GM21526 (cell line): ENCODE results near the gene MOK.

ENCODE experiments used
- ATAC-seq: cut with Tn5 transposase; IDR thresholded peaks from one replicate; pipeline ENCODE4 v1.9.1; 2021; ENCODE audit warnings: moderate library complexity; ENCODE audit not compliant: unreplicated experiment, low FRiP score

Gene MOK

DNA sequence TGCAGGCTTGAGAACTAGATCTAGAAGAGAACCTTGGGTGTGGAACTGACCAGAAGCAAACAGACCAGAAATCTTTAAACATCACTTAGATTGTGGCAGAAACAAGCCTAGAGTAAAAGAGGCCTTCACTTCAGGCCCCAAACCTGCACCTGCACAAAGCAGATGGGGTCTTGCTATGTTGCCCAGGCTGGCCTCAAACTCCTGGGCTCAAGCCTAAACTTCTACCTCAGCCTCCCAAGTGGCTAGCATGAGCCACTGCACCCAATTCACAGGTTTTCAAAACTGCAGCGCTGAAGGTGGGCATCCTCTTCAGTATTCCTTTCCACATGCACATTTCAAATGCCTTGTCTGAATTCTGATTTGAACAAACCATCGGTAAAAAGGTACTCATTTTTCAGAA is 19.9 kb downstream of the MOK start:
- ATAC-seq, result no peak

DNA sequence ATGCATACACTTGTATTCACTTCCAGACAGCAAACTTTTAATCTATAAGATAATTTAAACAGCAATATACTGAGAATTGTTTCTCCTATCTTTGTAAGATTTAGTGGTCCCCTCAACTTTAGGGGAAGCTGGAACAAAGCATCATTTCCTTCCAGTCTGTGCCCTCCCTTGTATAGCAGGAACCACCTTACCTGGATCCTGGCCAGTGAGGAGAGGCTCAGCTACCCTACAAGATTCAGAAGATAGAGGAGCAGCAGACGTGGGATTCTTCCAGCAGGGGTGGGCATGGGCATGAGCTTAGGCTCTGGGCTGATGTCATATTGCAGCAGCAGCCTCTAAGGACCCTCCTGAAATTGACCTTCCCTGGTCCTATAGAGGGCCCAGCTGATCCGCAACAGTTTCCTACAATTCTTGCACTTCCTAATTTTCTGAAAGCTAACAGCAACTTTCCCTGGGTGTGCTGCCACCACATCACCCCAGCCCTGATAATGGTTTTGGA is 21.3 kb downstream of the MOK start:
- no peak for ATAC-seq

DNA sequence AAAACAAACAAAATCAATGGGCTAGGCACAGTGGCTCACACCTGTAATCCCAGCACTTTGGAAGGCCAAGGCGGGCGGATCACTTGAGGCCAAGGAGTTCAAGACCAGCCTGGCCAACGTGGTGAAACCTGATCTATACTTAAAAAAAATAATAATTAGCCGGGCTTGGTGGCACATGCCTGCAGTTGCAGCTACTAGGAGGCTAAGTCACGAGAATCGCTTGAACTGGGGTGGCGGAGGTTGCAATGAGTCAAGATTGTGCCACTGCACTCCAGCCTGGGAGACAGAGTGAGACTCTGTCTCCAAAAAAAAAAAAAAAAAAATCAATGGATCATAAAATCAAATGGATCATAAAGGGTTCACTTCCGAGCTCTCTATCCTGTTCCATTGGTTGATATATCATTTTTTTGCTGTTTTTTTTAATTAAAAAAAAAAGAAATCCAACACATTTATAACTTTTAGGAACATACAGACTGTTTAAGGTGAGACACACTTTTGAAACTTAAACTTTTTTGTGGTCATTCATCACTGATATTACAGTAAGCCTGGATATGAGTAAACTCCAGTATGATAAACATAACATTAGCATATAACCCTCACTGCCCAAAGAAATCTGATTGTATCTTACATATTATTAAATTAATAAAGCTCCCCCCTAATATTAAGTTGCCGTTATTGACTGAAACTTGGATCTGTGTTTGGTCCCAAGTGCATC is 22.1 kb downstream of the MOK start:
- ATAC-seq, result no peak

DNA sequence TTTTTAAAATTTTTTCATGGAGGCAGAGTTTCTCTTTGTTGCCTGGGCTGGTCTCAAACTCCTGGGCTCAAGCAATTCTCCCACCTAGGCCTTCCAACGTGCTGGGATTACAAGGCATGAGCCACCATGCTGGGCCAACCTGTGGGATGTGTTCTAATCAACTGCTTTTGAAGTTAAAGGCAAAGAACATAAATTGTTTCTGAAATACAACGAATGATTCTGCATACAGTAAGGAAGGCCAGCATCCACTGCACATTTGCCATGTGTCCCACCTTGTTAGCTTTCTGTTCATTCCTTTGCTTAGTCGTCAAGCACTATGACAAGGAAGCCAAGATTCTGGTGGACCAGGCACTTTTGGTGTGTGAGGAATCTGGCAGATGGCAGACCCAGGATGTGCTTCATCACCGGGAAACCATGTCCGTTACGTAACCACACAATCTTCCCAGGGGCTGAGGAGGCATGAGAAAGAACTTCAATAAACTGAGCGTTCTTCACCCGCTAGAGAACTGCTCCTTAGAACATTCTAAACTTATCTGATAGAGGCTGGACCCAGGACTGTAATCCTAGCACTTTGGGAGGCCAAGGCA is 24.5 kb downstream of the MOK start:
- ATAC-seq, result no peak

GRCh38 chr14:102279688-102280348 is 25.1 kb downstream of the MOK start:
- no peak for ATAC-seq

- ATAC-seq, result no peak
Measured at GRCh38 chr14:102279282-102279681, 25.7 kb downstream of the MOK start.

DNA sequence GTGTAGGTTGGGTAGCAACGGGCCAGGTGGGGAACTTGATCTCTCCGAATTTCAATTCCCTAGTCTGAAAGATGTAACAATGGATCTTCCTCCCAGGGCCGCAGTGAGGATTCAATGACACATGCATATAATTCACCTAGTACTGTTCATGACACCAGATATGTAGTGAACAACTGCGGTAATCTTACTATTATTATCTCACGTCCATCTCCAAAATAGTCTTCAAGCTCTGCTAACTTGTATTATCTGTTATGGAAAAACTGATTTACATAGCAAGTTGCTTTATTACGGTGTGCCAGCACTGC is 26.4 kb downstream of the MOK start:
- ATAC-seq, result no peak

DNA sequence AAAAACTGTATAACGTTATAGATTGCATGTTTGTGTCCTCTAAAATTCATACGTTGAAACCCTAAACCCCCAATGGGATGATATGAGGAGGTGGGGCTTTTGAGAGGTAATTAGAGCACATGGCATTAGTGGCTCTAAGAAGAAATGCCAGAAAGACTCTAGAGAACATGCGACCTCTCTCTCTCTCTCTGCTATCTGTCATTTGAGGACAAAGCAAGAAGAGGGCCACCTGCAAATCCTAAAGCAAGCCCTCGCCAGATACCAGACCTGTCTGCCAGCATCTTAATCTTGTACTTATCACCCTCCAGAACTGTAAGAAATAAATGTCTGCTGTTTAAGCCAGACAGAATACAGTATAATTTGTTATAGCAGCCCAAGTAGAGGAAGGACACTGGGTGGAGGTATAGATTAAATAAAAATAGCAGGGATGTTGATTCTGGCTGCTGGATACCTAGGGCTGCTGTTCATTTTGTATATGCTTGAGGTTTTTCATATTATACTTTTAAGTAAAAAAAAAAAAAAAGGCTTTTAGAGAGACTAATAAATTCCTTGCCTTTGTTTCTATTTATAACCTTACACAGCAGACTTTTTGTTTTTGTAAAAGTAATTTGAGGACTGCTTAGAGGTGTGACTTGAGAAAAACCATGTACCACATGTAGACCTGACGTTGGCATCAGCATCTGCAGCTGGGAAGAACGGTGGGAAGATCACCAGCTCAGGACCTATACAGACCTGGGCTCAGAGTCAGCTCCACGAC is 26.9 kb downstream of the MOK start:
- ATAC-seq, result no peak

- ATAC-seq, result no peak
Measured at GRCh38 chr14:102275866-102276265, 29.1 kb downstream of the MOK start.

DNA sequence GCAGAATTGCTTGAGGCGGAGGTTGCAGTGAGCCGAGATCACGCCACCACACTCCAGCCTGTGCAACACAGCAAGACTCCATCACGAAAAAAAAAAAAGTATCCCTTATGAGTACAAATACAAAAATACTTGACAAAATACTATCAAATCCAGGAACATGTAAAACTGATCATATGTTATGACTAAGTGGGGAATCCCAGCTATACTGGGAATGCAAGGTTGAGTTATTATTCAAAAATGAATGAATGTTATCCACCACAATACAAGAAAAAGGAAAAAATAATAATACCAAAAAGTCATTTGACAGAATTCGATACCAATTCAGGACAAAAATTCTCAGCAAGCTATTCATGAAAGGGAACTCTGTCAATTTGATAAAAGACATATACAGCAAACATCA is 32.6 kb downstream of the MOK start:
- no peak for ATAC-seq

GRCh38 chr14:102264775-102265174 is 40.2 kb downstream of the MOK start:
- no peak for ATAC-seq

DNA sequence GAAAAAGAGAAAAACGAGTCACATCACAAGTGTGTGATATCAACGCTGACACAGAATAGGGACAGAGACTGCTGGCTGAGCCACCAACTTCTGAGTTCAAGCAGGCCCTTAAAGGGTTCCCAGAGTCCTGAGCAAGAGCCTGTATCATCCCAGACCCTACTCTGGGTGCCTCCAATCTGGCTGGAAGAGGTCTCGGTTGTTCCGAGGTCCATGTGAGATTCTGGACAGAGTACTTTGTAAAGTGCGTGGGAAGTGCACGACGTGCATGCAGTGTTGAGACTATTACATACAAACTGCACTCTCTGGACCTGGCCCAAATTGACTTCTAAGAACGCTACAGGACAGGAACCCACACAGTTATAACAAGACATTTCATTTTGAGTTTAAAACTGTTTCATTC is 40.6 kb downstream of the MOK start:
- no peak for ATAC-seq

- no peak for ATAC-seq
Measured at GRCh38 chr14:102262929-102263462, 42.0 kb downstream of the MOK start.

DNA sequence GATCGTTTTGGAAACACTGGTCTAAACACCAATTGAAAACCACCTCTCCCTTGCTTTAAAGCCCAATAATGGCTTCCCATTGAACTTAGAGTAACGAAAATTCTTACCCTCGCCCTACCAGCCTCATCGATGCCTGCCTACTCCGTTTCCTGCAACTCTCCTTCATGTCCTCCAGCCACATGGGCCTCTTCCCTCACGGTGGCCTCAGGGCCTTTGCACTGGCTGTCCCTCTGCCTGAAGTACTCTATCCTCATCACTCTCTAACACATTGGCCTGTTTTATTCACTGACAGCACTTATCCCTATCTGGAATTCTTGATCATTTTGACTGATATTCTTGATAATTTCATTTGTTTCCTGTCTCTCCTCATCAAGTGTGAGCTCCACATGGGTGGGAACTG is 46.8 kb downstream of the MOK start:
- ATAC-seq, result no peak

GRCh38 chr14:102256716-102257115 is 48.2 kb downstream of the MOK start:
- no peak for ATAC-seq

- no peak for ATAC-seq
Measured at GRCh38 chr14:102255401-102256190, 49.4 kb downstream of the MOK start.

DNA sequence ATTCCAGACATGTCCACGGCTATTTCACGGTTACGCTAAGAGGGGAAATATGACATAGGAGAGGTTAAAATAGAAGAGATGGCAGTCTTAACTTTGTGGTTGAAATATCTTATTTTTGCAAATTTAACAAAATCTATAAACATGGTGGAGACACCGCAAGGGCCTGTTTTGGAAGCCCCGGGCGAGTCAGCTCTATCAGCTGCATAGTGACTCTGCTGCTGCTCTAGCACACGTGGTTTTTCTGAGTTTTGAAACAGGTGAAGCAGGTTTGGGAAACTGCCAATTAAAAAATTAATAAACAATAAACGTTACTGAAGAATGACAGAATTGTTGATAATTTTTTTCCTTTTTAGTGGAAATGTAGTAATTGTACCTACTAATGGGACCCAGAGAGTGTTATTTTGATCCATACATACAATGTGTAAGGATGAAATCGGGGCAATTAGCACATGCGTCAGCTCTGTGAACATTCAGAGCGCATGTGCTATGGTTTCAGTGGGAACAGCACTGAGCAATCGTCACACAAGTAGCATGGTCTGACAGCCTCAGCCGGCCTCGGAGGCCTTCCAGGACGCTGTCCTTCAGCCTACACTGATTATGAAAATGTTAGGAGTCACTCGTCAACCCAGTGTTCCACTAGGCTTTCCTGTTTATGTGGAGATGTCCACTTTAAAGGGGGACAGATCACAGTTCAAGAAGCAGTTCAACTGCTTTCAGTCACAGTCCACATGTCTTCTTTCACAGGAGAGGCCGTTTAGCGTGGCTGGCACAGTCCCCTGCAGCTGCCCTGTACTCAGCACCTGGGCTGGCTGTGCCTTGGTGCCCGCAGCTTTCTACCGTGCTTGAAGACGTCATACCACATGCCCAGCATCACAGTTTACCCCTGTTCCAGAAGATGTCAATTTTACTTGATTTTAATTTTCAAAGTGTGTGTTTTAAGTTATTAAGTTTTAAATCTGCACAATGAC is 51.8 kb downstream of the MOK start:
- ATAC-seq, result no peak

DNA sequence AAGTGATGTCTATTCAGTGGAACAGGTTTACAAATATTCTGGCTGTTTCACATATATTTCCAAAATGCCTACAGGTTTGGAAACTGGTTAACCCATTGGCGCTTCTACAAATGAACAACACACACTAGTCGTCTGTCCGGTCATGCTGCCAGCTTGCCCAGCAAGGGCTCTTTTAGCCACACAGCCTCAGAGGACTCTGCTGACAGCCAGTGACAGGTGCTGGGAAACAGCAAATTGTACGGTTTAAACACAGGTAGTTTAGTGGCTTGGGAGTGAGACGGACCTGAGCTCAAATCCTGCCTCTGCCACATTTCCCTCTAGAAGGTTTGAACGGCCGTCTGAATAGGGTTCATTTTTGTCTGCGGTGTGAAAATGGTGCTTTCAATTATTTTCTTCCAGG is 53.8 kb downstream of the MOK start:
- no peak for ATAC-seq

DNA sequence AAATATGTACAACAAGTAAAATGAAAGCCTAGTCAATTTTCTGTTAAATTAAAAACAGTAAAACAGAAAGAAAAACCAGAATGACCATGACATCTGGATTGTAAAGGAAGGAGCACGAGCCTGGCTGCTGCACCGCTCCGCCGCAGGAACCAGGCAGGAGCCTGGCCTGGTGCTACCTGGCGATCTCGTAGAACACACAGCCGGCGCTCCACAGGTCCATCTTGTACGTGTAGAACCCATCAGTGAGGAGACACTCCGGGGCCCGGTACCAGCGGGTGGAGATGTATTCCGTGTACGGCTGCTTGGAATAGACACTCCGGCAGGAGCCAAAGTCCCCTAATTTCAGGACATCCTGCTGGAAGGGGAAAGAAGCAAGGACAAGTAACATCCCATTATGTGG is 54.3 kb downstream of the MOK start:
- no peak for ATAC-seq
